ENCODE measurements around the gene SEMA3D.

DNA sequence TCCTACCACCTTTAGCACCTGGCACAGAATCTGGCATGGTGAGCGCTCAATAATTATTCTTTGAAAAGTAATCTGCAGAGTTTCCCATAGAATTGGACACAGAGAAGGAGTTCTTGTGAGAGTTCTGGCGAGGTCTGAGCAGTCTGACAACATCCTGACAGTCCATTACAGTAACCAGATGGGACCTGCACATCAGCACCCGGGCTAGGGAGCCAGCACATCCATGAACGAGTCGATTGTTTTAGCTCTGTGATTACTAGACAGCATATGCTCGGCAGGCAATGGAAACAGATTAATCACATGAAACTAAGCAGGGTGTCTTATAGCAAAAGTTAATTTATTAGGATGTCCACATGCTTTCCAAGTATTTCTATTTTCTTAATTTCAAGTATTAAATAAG lies 96.7 kb downstream of the SEMA3D start:
- TF ChIP-seq, protein P1, sequence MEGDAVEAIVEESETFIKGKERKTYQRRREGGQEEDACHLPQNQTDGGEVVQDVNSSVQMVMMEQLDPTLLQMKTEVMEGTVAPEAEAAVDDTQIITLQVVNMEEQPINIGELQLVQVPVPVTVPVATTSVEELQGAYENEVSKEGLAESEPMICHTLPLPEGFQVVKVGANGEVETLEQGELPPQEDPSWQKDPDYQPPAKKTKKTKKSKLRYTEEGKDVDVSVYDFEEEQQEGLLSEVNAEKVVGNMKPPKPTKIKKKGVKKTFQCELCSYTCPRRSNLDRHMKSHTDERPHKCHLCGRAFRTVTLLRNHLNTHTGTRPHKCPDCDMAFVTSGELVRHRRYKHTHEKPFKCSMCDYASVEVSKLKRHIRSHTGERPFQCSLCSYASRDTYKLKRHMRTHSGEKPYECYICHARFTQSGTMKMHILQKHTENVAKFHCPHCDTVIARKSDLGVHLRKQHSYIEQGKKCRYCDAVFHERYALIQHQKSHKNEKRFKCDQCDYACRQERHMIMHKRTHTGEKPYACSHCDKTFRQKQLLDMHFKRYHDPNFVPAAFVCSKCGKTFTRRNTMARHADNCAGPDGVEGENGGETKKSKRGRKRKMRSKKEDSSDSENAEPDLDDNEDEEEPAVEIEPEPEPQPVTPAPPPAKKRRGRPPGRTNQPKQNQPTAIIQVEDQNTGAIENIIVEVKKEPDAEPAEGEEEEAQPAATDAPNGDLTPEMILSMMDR (IDR thresholded peaks at IDR 0.05), result no peak
- no peak for TF ChIP-seq POLR2AphosphoS5 (IDR thresholded peaks at IDR 0.05)

All from breast epithelium (tissue), 3 donors.